SK-N-SH treated with all-trans-retinoic acid at 6 μM for 48 hours (cell line): ENCODE data around the gene CSRNP3.

Experiments used
- ARNTL ChIP-seq: fragments of 450-650 bp; formaldehyde crosslinking; IDR thresholded peaks from 2 replicates; pipeline ENCODE4 v1.5.0; 2020; ENCODE audit warnings: low read depth, mild to moderate bottlenecking, moderate library complexity, borderline replicate concordance
- OSR1 ChIP-seq: fragments of 250-450 bp; sonication (Bioruptor Pico); IDR thresholded peaks from 2 replicates; pipeline ENCODE4 v1.8.0; 2022; ENCODE audit warnings: moderate library complexity, mild to moderate bottlenecking, inconsistent platforms
- POU6F1 ChIP-seq: fragments of 250-450 bp; sonication (Bioruptor Pico); IDR thresholded peaks from 2 replicates; pipeline ENCODE4 v1.8.0; 2021; ENCODE audit warnings: low read depth, mild to moderate bottlenecking, moderate library complexity, borderline replicate concordance
- TSHZ2 ChIP-seq: fragments of 250-450 bp; sonication (Bioruptor Pico); IDR thresholded peaks from 2 replicates; pipeline ENCODE4 v1.5.0; 2020; ENCODE audit warnings: mild to moderate bottlenecking, moderate library complexity
- ZC3H10 ChIP-seq: fragments of 250-450 bp; sonication (Bioruptor Pico); IDR thresholded peaks from 2 replicates; pipeline ENCODE4 v1.5.1; 2021; ENCODE audit warnings: mild to moderate bottlenecking, moderate library complexity
- ZFP3 ChIP-seq: fragments of 250-450 bp; sonication (Bioruptor Pico); IDR thresholded peaks from 2 replicates; pipeline ENCODE4 v1.5.0; 2020; ENCODE audit warnings: mild to moderate bottlenecking, moderate library complexity
- ZFP30 ChIP-seq: fragments of 450-650 bp; formaldehyde crosslinking; IDR thresholded peaks from 2 replicates; pipeline ENCODE4 v1.5.0; 2022; ENCODE audit warnings: mild to moderate bottlenecking, moderate library complexity
- ZNF565 ChIP-seq: fragments of 450-650 bp; formaldehyde crosslinking; conservative IDR thresholded peaks from 2 replicates; pipeline ENCODE4 v1.5.0; 2020; ENCODE audit warnings: low read depth, mild to moderate bottlenecking, moderate library complexity
- TF ChIP-seq, protein P1 (sequence below): fragments of 250-450 bp; sonication (Bioruptor Pico); IDR thresholded peaks from 2 replicates; pipeline ENCODE4 v1.5.1; 2021; ENCODE audit warnings: mild to moderate bottlenecking, moderate library complexity
- TF ChIP-seq, protein P2 (sequence below): fragments of 250-450 bp; sonication (Bioruptor Pico); IDR thresholded peaks from 2 replicates; pipeline ENCODE4 v1.8.0; 2020; ENCODE audit warnings: mild to moderate bottlenecking, moderate library complexity, borderline replicate concordance

DNA sequence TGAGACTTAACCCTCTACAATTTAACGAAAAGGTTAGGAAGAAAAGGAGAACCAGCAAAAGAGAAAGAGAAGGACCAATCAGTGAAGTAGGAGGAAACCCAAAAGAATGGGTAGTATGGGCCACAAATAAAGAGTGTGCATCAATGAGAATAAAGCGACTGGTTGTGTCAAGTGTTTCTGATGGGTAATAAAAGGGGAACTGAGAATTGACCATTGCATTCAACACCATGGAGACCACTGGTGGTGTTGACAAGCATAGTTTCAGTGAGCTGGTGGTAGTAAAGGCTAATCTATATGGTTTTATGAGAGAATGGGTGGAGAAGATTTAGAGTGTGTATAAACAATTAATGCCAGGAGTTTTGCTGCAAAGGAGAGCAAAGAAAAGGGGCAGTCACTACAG is 75.4 kb downstream of the CSRNP3 start:
- no peak for TF ChIP-seq POU6F1
- TF ChIP-seq, protein P1, sequence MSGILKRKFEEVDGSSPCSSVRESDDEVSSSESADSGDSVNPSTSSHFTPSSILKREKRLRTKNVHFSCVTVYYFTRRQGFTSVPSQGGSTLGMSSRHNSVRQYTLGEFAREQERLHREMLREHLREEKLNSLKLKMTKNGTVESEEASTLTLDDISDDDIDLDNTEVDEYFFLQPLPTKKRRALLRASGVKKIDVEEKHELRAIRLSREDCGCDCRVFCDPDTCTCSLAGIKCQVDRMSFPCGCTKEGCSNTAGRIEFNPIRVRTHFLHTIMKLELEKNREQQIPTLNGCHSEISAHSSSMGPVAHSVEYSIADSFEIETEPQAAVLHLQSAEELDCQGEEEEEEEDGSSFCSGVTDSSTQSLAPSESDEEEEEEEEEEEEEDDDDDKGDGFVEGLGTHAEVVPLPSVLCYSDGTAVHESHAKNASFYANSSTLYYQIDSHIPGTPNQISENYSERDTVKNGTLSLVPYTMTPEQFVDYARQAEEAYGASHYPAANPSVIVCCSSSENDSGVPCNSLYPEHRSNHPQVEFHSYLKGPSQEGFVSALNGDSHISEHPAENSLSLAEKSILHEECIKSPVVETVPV (CRISPR knock-in tag) = no peak
- TF ChIP-seq ZC3H10 = no peak
- no peak for TF ChIP-seq TSHZ2 (CRISPR knock-in tag)
- no peak for TF ChIP-seq OSR1 (CRISPR knock-in tag)
- TF ChIP-seq, protein P2, sequence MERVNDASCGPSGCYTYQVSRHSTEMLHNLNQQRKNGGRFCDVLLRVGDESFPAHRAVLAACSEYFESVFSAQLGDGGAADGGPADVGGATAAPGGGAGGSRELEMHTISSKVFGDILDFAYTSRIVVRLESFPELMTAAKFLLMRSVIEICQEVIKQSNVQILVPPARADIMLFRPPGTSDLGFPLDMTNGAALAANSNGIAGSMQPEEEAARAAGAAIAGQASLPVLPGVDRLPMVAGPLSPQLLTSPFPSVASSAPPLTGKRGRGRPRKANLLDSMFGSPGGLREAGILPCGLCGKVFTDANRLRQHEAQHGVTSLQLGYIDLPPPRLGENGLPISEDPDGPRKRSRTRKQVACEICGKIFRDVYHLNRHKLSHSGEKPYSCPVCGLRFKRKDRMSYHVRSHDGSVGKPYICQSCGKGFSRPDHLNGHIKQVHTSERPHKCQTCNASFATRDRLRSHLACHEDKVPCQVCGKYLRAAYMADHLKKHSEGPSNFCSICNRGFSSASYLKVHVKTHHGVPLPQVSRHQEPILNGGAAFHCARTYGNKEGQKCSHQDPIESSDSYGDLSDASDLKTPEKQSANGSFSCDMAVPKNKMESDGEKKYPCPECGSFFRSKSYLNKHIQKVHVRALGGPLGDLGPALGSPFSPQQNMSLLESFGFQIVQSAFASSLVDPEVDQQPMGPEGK = no peak
- no peak for TF ChIP-seq ZFP30
- no peak for TF ChIP-seq ZFP3
- no peak for TF ChIP-seq ZNF565 (CRISPR knock-in tag)
- no peak for TF ChIP-seq ARNTL (CRISPR knock-in tag)
